ENCODE results near the gene ZNF264. TPM values are rescaled to one million over a fixed set of nuclear protein-coding genes. Genes with fewer than 3 reads are reported as not detected.

The ZNF264 gene
- total RNA-seq, 1 donor from 2014 or later = 25.5 TPM

DNA sequence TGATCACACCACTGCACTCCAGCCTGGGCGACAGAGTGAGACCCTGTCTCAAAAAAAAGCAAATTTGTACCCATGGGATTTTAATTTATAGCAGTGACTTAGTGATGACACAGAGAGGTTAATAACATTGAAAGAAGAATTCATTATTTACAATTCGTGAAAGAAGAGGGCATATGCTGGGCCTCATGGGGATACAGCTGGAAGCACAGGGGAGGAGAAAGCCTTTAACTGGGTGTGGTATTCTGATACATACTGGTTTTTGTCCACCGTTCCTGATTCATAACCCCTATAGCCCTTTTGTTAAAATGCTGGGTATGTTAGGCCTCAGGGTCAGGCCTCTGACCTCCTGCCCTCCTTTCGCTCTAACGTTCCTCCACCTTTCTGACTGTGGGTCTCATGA, 10.9 kb downstream of the ZNF264 start:
- no peak for FAIRE-seq
- Histone ChIP-seq H2AFZ (ENCODE audit: low read depth, low read length) (no peak overlapping the region), H3K27me3 (ENCODE audit: insufficient read depth, low read length) (no peaks in the 10 kb centered on the region), H3K36me3 (ENCODE audit: insufficient read depth, low read length) (peaks cover 5% of the 10 kb centered on the region), H3K9ac (ENCODE audit: low read length) (no peak overlapping the region), H4K20me1 (ENCODE audit: insufficient read depth, low read length) (peaks cover 13% of the 10 kb centered on the region), H3K9me3 (ENCODE audit: insufficient read depth, low read depth, low read length) (no peaks in the 10 kb centered on the region), H3K27ac (ENCODE audit: low read depth, low read length) (no peak overlapping the region), H3K4me1 (ENCODE audit: insufficient read depth, low read length) (no peaks in the 10 kb centered on the region), H3K4me3 (ENCODE audit: insufficient read depth, low read depth, low read length) (no peak overlapping the region), H3K79me2 (ENCODE audit: insufficient read depth, low read length) (peaks cover 50% of the 10 kb centered on the region), H3K4me2 (ENCODE audit: low read length) (no peak overlapping the region)
- peaks cover 30% of the 10 kb centered on the region for H3K36me3 Mint-ChIP-seq (ENCODE audit: low read depth, unreplicated experiment)
- no peaks in the 10 kb centered on the region for H3K27me3 Mint-ChIP-seq (ENCODE audit: low read depth, unreplicated experiment)
- H3K9me3 Mint-ChIP-seq (ENCODE audit: unreplicated experiment) = no peaks in the 10 kb centered on the region
- no peak overlapping the region for H3K4me3 Mint-ChIP-seq (ENCODE audit: unreplicated experiment)
- no peak for DNase-seq (ENCODE audit: low read depth)
- H3K4me1 Mint-ChIP-seq (ENCODE audit: low read depth, unreplicated experiment) = peaks cover 6% of the 10 kb centered on the region
- no peak overlapping the region for H3K27ac Mint-ChIP-seq (ENCODE audit: unreplicated experiment)
- TF ChIP-seq CTCF (IDR thresholded peaks at IDR 0.05; ENCODE audit: insufficient read depth, low read depth, low read length) (no peak), EZH2 (IDR thresholded peaks at IDR 0.05; ENCODE audit: insufficient read depth, low read length) (no peak)

GRCh38 chr19:57210381-57210780, 19.1 kb downstream of the ZNF264 start:
- TF ChIP-seq CTCF (IDR thresholded peaks at IDR 0.05; ENCODE audit: insufficient read depth, low read depth, low read length) = no peak
- TF ChIP-seq EZH2 (IDR thresholded peaks at IDR 0.05; ENCODE audit: insufficient read depth, low read length) = no peak
- H3K27me3 Mint-ChIP-seq (ENCODE audit: low read depth, unreplicated experiment) = no peaks in the 10 kb centered on the region
- H3K36me3 Mint-ChIP-seq (ENCODE audit: low read depth, unreplicated experiment) = peaks cover 37% of the 10 kb centered on the region
- Histone ChIP-seq H2AFZ (ENCODE audit: low read depth, low read length) (no peak overlapping the region), H3K4me3 (ENCODE audit: insufficient read depth, low read depth, low read length) (no peak overlapping the region), H3K36me3 (ENCODE audit: insufficient read depth, low read length) (peaks cover 45% of the 10 kb centered on the region), H3K79me2 (ENCODE audit: insufficient read depth, low read length) (peaks cover 43% of the 10 kb centered on the region), H4K20me1 (ENCODE audit: insufficient read depth, low read length) (peaks cover 12% of the 10 kb centered on the region), H3K4me1 (ENCODE audit: insufficient read depth, low read length) (no peaks in the 10 kb centered on the region), H3K27ac (ENCODE audit: low read depth, low read length) (no peak overlapping the region), H3K27me3 (ENCODE audit: insufficient read depth, low read length) (no peaks in the 10 kb centered on the region), H3K9ac (ENCODE audit: low read length) (no peak overlapping the region), H3K4me2 (ENCODE audit: low read length) (no peak overlapping the region), H3K9me3 (ENCODE audit: insufficient read depth, low read depth, low read length) (peaks cover 16% of the 10 kb centered on the region)
- H3K4me1 Mint-ChIP-seq (ENCODE audit: low read depth, unreplicated experiment) = peaks cover 3% of the 10 kb centered on the region
- DNase-seq (ENCODE audit: low read depth) (no peak), FAIRE-seq (no peak)
- no peaks in the 10 kb centered on the region for H3K9me3 Mint-ChIP-seq (ENCODE audit: unreplicated experiment)
- H3K27ac Mint-ChIP-seq (ENCODE audit: unreplicated experiment) = no peak overlapping the region
- H3K4me3 Mint-ChIP-seq (ENCODE audit: unreplicated experiment) = no peak overlapping the region

GRCh38 chr19:57212109-57212508, 20.8 kb downstream of the ZNF264 start:
- Histone ChIP-seq H3K9me3 (ENCODE audit: insufficient read depth, low read depth, low read length) (peaks cover 16% of the 10 kb centered on the region), H3K4me3 (ENCODE audit: insufficient read depth, low read depth, low read length) (no peak overlapping the region), H3K4me1 (ENCODE audit: insufficient read depth, low read length) (no peaks in the 10 kb centered on the region), H4K20me1 (ENCODE audit: insufficient read depth, low read length) (peaks cover 20% of the 10 kb centered on the region), H3K36me3 (ENCODE audit: insufficient read depth, low read length) (peaks cover 40% of the 10 kb centered on the region), H3K9ac (ENCODE audit: low read length) (no peak overlapping the region), H2AFZ (ENCODE audit: low read depth, low read length) (no peak overlapping the region), H3K27ac (ENCODE audit: low read depth, low read length) (no peak overlapping the region), H3K4me2 (ENCODE audit: low read length) (no peak overlapping the region), H3K27me3 (ENCODE audit: insufficient read depth, low read length) (no peaks in the 10 kb centered on the region), H3K79me2 (ENCODE audit: insufficient read depth, low read length) (peaks cover 41% of the 10 kb centered on the region)
- no peak for TF ChIP-seq CTCF (IDR thresholded peaks at IDR 0.05; ENCODE audit: insufficient read depth, low read depth, low read length)
- no peak for TF ChIP-seq EZH2 (IDR thresholded peaks at IDR 0.05; ENCODE audit: insufficient read depth, low read length)
- no peak for DNase-seq (ENCODE audit: low read depth)
- Mint-ChIP-seq H3K4me3 (ENCODE audit: unreplicated experiment) (no peak overlapping the region), H3K27ac (ENCODE audit: unreplicated experiment) (no peak overlapping the region), H3K9me3 (ENCODE audit: unreplicated experiment) (no peaks in the 10 kb centered on the region), H3K4me1 (ENCODE audit: low read depth, unreplicated experiment) (peaks cover 3% of the 10 kb centered on the region), H3K36me3 (ENCODE audit: low read depth, unreplicated experiment) (peaks cover 34% of the 10 kb centered on the region), H3K27me3 (ENCODE audit: low read depth, unreplicated experiment) (no peaks in the 10 kb centered on the region)
- no peak for FAIRE-seq
